ENCODE results near the gene CSNK1D. TPM values are rescaled to one million over a fixed set of nuclear protein-coding genes. Genes with fewer than 3 reads are reported as not detected.
A peak's percentile ranks its signal among the peaks of the same experiment; 100 is the strongest.
"Not testable (repeated sequence)": the region's sequence is repeated elsewhere in the genome, so short reads cannot be mapped to it uniquely, and the experiment has no call there.

CSNK1D gene
- total RNA-seq, 1 experiment from 2014 or later, result 137 TPM

- peaks cover 2% of the 10 kb centered on the region for H4K20me1 ChIP-seq (ENCODE audit: control insufficient read depth, insufficient read depth, insufficient read length)
- Mint-ChIP-seq H3K27ac (peak overlapping the region in 2 of 3 experiments; percentile 21 to 22; a peak in 2 of 7 replicates), H3K36me3 (ENCODE audit: insufficient read depth in 1 of 3, low read depth in 3 of 3) (peaks cover 72 to 83% (median 82%) of the 10 kb centered on the region in 3 experiments; a peak in 6 of 7 replicates), H3K27me3 (ENCODE audit: low read depth) (no peaks in the 10 kb centered on the region), H3K9me3 (no peaks in the 10 kb centered on the region; a peak in 2 of 5 replicates), H3K4me1 (0 out of 4 replicates have a peak, but pooled peaks cover 0 to 3% of the 10 kb centered on the region in 2 experiments), H3K4me3 (no peak overlapping the region)
- no peak overlapping the region for H4K8ac ChIP-seq (replicated peaks; ENCODE audit: insufficient read length, low read depth, low read length)
- WGBS (ENCODE audit: extremely low coverage, insufficient read length, low lambda C conversion rate), result no CpG with 5 or more reads among the region's 15 CpGs
- H3K4ac ChIP-seq (ENCODE audit: low read depth, low read length), result no peak overlapping the region
- H3K79me2 ChIP-seq (ENCODE audit: insufficient read depth, low read length), result peaks cover 2% of the 10 kb centered on the region; the same call in 1 of the 2 replicates
- H3K18ac ChIP-seq (ENCODE audit: insufficient read length, low read depth, low read length), result no peak overlapping the region
- H2AFZ ChIP-seq (ENCODE audit: low read length), result no peak overlapping the region
- no peak overlapping the region for H2BK20ac ChIP-seq (ENCODE audit: low read depth, low read length, poor library complexity, severe bottlenecking)
- H4K5ac ChIP-seq (ENCODE audit: insufficient read length, low read depth, low read length), result no peak overlapping the region
- no peak overlapping the region for H3K56ac ChIP-seq (ENCODE audit: insufficient read length, low read depth, low read length)
- no peak overlapping the region for H4K91ac ChIP-seq (ENCODE audit: insufficient read length, low read depth, low read length)
- no peak overlapping the region for H2AK5ac ChIP-seq (ENCODE audit: insufficient read length, low read length)
- TF ChIP-seq, protein P1, sequence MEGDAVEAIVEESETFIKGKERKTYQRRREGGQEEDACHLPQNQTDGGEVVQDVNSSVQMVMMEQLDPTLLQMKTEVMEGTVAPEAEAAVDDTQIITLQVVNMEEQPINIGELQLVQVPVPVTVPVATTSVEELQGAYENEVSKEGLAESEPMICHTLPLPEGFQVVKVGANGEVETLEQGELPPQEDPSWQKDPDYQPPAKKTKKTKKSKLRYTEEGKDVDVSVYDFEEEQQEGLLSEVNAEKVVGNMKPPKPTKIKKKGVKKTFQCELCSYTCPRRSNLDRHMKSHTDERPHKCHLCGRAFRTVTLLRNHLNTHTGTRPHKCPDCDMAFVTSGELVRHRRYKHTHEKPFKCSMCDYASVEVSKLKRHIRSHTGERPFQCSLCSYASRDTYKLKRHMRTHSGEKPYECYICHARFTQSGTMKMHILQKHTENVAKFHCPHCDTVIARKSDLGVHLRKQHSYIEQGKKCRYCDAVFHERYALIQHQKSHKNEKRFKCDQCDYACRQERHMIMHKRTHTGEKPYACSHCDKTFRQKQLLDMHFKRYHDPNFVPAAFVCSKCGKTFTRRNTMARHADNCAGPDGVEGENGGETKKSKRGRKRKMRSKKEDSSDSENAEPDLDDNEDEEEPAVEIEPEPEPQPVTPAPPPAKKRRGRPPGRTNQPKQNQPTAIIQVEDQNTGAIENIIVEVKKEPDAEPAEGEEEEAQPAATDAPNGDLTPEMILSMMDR (conservative IDR thresholded peaks at IDR 0.05), result no peak
- H2BK120ac ChIP-seq (ENCODE audit: low read depth, low read length, poor library complexity, severe bottlenecking), result no peak overlapping the region
- no peak overlapping the region for H3K14ac ChIP-seq (ENCODE audit: insufficient read depth, low read length)
- H3K23me2 ChIP-seq (ENCODE audit: insufficient read length, low read depth, low read length, poor library complexity, severe bottlenecking), result no peaks in the 10 kb centered on the region
- H3K4me2 ChIP-seq (ENCODE audit: insufficient read depth, insufficient read length, low read length), result no peak overlapping the region
- no peak overlapping the region for H2BK15ac ChIP-seq (ENCODE audit: low read depth, low read length)
- no peak overlapping the region for H3K23ac ChIP-seq (ENCODE audit: insufficient read length, low read depth, low read length)
- no peak overlapping the region for H3T11ph ChIP-seq (ENCODE audit: low read length)
- H3K9ac ChIP-seq (ENCODE audit: extremely low read depth, insufficient read length, low read length), result no peak overlapping the region
- no peaks in the 10 kb centered on the region for H3K9me3 ChIP-seq (ENCODE audit: control insufficient read depth, low read depth, low read length)
- H2BK5ac ChIP-seq (ENCODE audit: insufficient read length, low read length), result no peak overlapping the region
- no peak overlapping the region for H2BK12ac ChIP-seq (ENCODE audit: insufficient read length, low read depth, low read length)
- H3K27me3 ChIP-seq (ENCODE audit: insufficient read depth, low read length), result peaks cover 2% of the 10 kb centered on the region; the same call in 1 of the 2 replicates
- peaks cover 14% of the 10 kb centered on the region for H3K79me1 ChIP-seq (ENCODE audit: insufficient read depth, low read depth, low read length, poor library complexity, severe bottlenecking)
- no peaks in the 10 kb centered on the region for H3K4me1 ChIP-seq (ENCODE audit: insufficient read depth, low read length)
- no peak overlapping the region for H3K27ac ChIP-seq (ENCODE audit: insufficient read length, low read depth, low read length)
- no peak for DNase-seq
Measured at GRCh38 chr17:82255402-82255972, 18.0 kb downstream of the CSNK1D start.

- not testable (repeated sequence) for H3K23ac ChIP-seq (ENCODE audit: insufficient read length, low read depth, low read length); H3K27me3 ChIP-seq (ENCODE audit: insufficient read depth, low read length); DNase-seq; H3K79me2 ChIP-seq (ENCODE audit: insufficient read depth, low read length); H3K23me2 ChIP-seq (ENCODE audit: insufficient read length, low read depth, low read length, poor library complexity, severe bottlenecking); H3K27me3 Mint-ChIP-seq (ENCODE audit: low read depth); H2AFZ ChIP-seq (ENCODE audit: low read length); H3K9me3 Mint-ChIP-seq; H3K14ac ChIP-seq (ENCODE audit: insufficient read depth, low read length); H4K91ac ChIP-seq (ENCODE audit: insufficient read length, low read depth, low read length); H3K4me1 ChIP-seq (ENCODE audit: insufficient read depth, low read length); H4K20me1 ChIP-seq (ENCODE audit: control insufficient read depth, insufficient read depth, insufficient read length); H2BK120ac ChIP-seq (ENCODE audit: low read depth, low read length, poor library complexity, severe bottlenecking); H3K4me1 Mint-ChIP-seq; H3K4me3 Mint-ChIP-seq; H2BK5ac ChIP-seq (ENCODE audit: insufficient read length, low read length); H2BK12ac ChIP-seq (ENCODE audit: insufficient read length, low read depth, low read length); H3K4ac ChIP-seq (ENCODE audit: low read depth, low read length); H3T11ph ChIP-seq (ENCODE audit: low read length); H2BK20ac ChIP-seq (ENCODE audit: low read depth, low read length, poor library complexity, severe bottlenecking); H3K27ac ChIP-seq (ENCODE audit: insufficient read length, low read depth, low read length); H3K27ac Mint-ChIP-seq; H4K5ac ChIP-seq (ENCODE audit: insufficient read length, low read depth, low read length); H3K56ac ChIP-seq (ENCODE audit: insufficient read length, low read depth, low read length); H3K9ac ChIP-seq (ENCODE audit: extremely low read depth, insufficient read length, low read length); H4K8ac ChIP-seq (replicated peaks; ENCODE audit: insufficient read length, low read depth, low read length); H3K9me3 ChIP-seq (ENCODE audit: control insufficient read depth, low read depth, low read length); H2AK5ac ChIP-seq (ENCODE audit: insufficient read length, low read length); H3K4me2 ChIP-seq (ENCODE audit: insufficient read depth, insufficient read length, low read length); H3K18ac ChIP-seq (ENCODE audit: insufficient read length, low read depth, low read length); H2BK15ac ChIP-seq (ENCODE audit: low read depth, low read length)
- H3K79me1 ChIP-seq (ENCODE audit: insufficient read depth, low read depth, low read length, poor library complexity, severe bottlenecking), result peaks cover 18% of the 10 kb centered on the region
- WGBS (ENCODE audit: extremely low coverage, insufficient read length, low lambda C conversion rate), result no CpG with 5 or more reads among the region's 33 CpGs
- H3K36me3 Mint-ChIP-seq (ENCODE audit: insufficient read depth in 1 of 3, low read depth in 3 of 3), result peaks cover 65 to 83% (median 80%) of the 10 kb centered on the region in 3 experiments; a peak in 6 of 7 replicates
Measured at GRCh38 chr17:82254746-82255145, 18.8 kb downstream of the CSNK1D start.

Data from H9 (cell line).